GM06990 (cell line): ENCODE data around the gene FHAD1.

ENCODE experiments used
- DNase-seq: peaks from one replicate; pipeline ENCODE4 v3.0.0-alpha.2; 2011; ENCODE audit not compliant: insufficient read length; ENCODE audit errors: extremely low read depth
- H3K27me3 ChIP-seq: replicated peaks from 2 replicates; pipeline ENCODE4 v1.6.0; 2011; ENCODE audit warnings: low read length; ENCODE audit not compliant: control insufficient read depth, insufficient read depth
- H3K36me3 ChIP-seq: 2 replicates; pipeline ENCODE4 v1.5.1; 2011; ENCODE audit warnings: low read length; ENCODE audit not compliant: control insufficient read depth, insufficient read depth
- H3K4me3 ChIP-seq: replicated peaks from 2 replicates; pipeline ENCODE4 v1.5.1; 2011; ENCODE audit warnings: low read depth, mild to moderate bottlenecking, control low read depth, low read length
- CTCF ChIP-seq: IDR thresholded peaks from 2 replicates; pipeline ENCODE4 v1.5.1; 2011; ENCODE audit warnings: low read length, control low read depth, mild to moderate bottlenecking, inconsistent platforms; ENCODE audit not compliant: insufficient read depth, poor library complexity, severe bottlenecking

FHAD1 gene

GRCh38 chr1:15382601-15383518 lies 135.8 kb downstream of the FHAD1 start:
- TF ChIP-seq CTCF = no peak
- no peak for DNase-seq
- H3K27me3 ChIP-seq = no peaks in the 10 kb centered on the region; the same call in none of the 2 replicates
- no peak overlapping the region for H3K4me3 ChIP-seq
- H3K36me3 ChIP-seq = no peaks in the 10 kb centered on the region

GRCh38 chr1:15383810-15384209 lies 136.8 kb downstream of the FHAD1 start:
- TF ChIP-seq CTCF = no peak
- no peak for DNase-seq
- H3K4me3 ChIP-seq = no peak overlapping the region
- H3K27me3 ChIP-seq = no peaks in the 10 kb centered on the region; the same call in none of the 2 replicates
- H3K36me3 ChIP-seq = no peaks in the 10 kb centered on the region

GRCh38 chr1:15384301-15384901 lies 137.4 kb downstream of the FHAD1 start:
- Histone ChIP-seq H3K36me3 (no peaks in the 10 kb centered on the region), H3K27me3 (no peaks in the 10 kb centered on the region; the same call in none of the 2 replicates), H3K4me3 (no peak overlapping the region; the same call in 1 of the 2 replicates)
- no peak for TF ChIP-seq CTCF
- DNase-seq = peak; percentile 23

GRCh38 chr1:15385420-15385819 lies 138.4 kb downstream of the FHAD1 start:
- Histone ChIP-seq H3K4me3 (no peak overlapping the region), H3K36me3 (no peaks in the 10 kb centered on the region), H3K27me3 (no peaks in the 10 kb centered on the region; the same call in none of the 2 replicates)
- DNase-seq = no peak
- no peak for TF ChIP-seq CTCF

GRCh38 chr1:15386164-15386749 lies 139.2 kb downstream of the FHAD1 start:
- no peaks in the 10 kb centered on the region; the same call in none of the 2 replicates for H3K27me3 ChIP-seq
- DNase-seq = no peak

More at GRCh38 chr1:15386164-15386749, 139.2 kb downstream of the FHAD1 start:
- TF ChIP-seq CTCF = no peak
- Histone ChIP-seq H3K4me3 (no peak overlapping the region), H3K36me3 (no peaks in the 10 kb centered on the region)
